GM12891 (cell line): ENCODE results near the gene NHSL2.

Source experiments
- DNase-seq: peaks from one replicate; pipeline ENCODE4 v3.0.0; 2011; ENCODE audit warnings: low spot score; ENCODE audit not compliant: insufficient read length
- FAIRE-seq: peaks from 2 replicates; lab custom pipeline; 2011; peaks lifted over from hg19 to GRCh38; lab: Jason Lieb, UNC
- PAX5 ChIP-seq: IDR thresholded peaks from 2 replicates; pipeline ENCODE4 v1.6.1; 2011; ENCODE audit warnings: low read length, moderate library complexity, mild to moderate bottlenecking; ENCODE audit not compliant: insufficient read depth, severe bottlenecking
- POLR2A ChIP-seq: IDR thresholded peaks from 2 replicates; pipeline ENCODE4 v1.6.1; 2011; ENCODE audit warnings: low read depth, low read length, control low read depth
- POLR2AphosphoS5 ChIP-seq: IDR thresholded peaks from 2 replicates; pipeline ENCODE4 v1.6.1; 2011; ENCODE audit warnings: low read depth, low read length, control low read depth
- POU2F2 ChIP-seq: IDR thresholded peaks from 2 replicates; pipeline ENCODE4 v1.6.1; 2011; ENCODE audit warnings: low read depth, mild to moderate bottlenecking, control low read depth, low read length, moderate library complexity
- SPI1 ChIP-seq: IDR thresholded peaks from 2 replicates; pipeline ENCODE4 v1.6.1; 2011; ENCODE audit warnings: low read depth, low read length, control low read depth
- TAF1 ChIP-seq: IDR thresholded peaks from 2 replicates; pipeline ENCODE4 v1.6.1; 2011; ENCODE audit warnings: low read depth, low read length, control low read depth

NHSL2 gene

GRCh38 chrX:72031634-72032033 lies 121.0 kb downstream of the NHSL2 start:
- no peak for TF ChIP-seq PAX5
- no peak for TF ChIP-seq SPI1
- no peak for TF ChIP-seq POU2F2
- TF ChIP-seq TAF1: no peak
- TF ChIP-seq POLR2A: no peak
- TF ChIP-seq POLR2AphosphoS5: no peak
- FAIRE-seq (no peak), DNase-seq (no peak)

- FAIRE-seq: no peak
- TF ChIP-seq POLR2A (no peak), SPI1 (no peak), TAF1 (no peak), POLR2AphosphoS5 (no peak), POU2F2 (no peak), PAX5 (no peak)
- no peak for DNase-seq
These were observed 127.0 kb downstream of the NHSL2 start for GRCh38 chrX:72037601-72038000.

GRCh38 chrX:72038016-72038415 lies 127.4 kb downstream of the NHSL2 start:
- TF ChIP-seq SPI1 (no peak), POLR2AphosphoS5 (no peak), POU2F2 (no peak), PAX5 (no peak), TAF1 (no peak), POLR2A (no peak)
- FAIRE-seq: no peak
- no peak for DNase-seq

GRCh38 chrX:72038868-72039267 lies 128.2 kb downstream of the NHSL2 start:
- FAIRE-seq (no peak), DNase-seq (no peak)
- TF ChIP-seq POLR2A (no peak), POU2F2 (no peak), PAX5 (no peak), SPI1 (no peak), TAF1 (no peak), POLR2AphosphoS5 (no peak)

- DNase-seq (no peak), FAIRE-seq (no peak)
- TF ChIP-seq SPI1 (no peak), POLR2AphosphoS5 (no peak), POLR2A (no peak), TAF1 (no peak), PAX5 (no peak), POU2F2 (no peak)
These were observed 129.9 kb downstream of the NHSL2 start for GRCh38 chrX:72040506-72040905.

GRCh38 chrX:72041176-72041575 lies 130.5 kb downstream of the NHSL2 start:
- TF ChIP-seq SPI1: no peak
- no peak for TF ChIP-seq PAX5
- TF ChIP-seq POLR2A: no peak
- no peak for TF ChIP-seq POLR2AphosphoS5
- no peak for FAIRE-seq
- DNase-seq: no peak

GRCh38 chrX:72041871-72042851 lies 131.5 kb downstream of the NHSL2 start:
- DNase-seq (no peak), FAIRE-seq (no peak)
- TF ChIP-seq PAX5: no peak
- TF ChIP-seq POU2F2: no peak
- TF ChIP-seq POLR2AphosphoS5: no peak
- TF ChIP-seq TAF1: no peak
- no peak for TF ChIP-seq POLR2A
- no peak for TF ChIP-seq SPI1

- FAIRE-seq: no peak
- no peak for DNase-seq
- TF ChIP-seq POLR2A (no peak), SPI1 (no peak), POLR2AphosphoS5 (no peak), TAF1 (no peak), POU2F2 (no peak), PAX5 (no peak)
These were observed 132.2 kb downstream of the NHSL2 start for GRCh38 chrX:72042852-72043248.

- TF ChIP-seq POLR2AphosphoS5 (no peak), POLR2A (no peak), PAX5 (no peak)
- DNase-seq (no peak), FAIRE-seq (no peak)
These were observed 133.0 kb downstream of the NHSL2 start for GRCh38 chrX:72043636-72044035.

- TF ChIP-seq PAX5 (no peak), POLR2AphosphoS5 (no peak), POU2F2 (no peak), SPI1 (no peak), TAF1 (no peak), POLR2A (no peak)
- no peak for DNase-seq
- FAIRE-seq: no peak
These were observed 134.5 kb downstream of the NHSL2 start for GRCh38 chrX:72045141-72045540.
